Liver (tissue), 9 donors: ENCODE data around the gene ELOVL2. TPM values are rescaled to one million over a fixed set of nuclear protein-coding genes. Genes with fewer than 3 reads are reported as not detected.

ENCODE experiments used
- DNase-seq: peaks from one replicate; pipeline ENCODE4 v3.0.0-alpha.2; 2017; ENCODE audit warnings: low spot score
- H3K27ac ChIP-seq, 2 donors: one replicate each; pipeline ENCODE4 v1.7.0; 2013; ENCODE audit warnings: inconsistent platforms in 2 of 2, low read length in 2 of 2, control low read depth in 1 of 2, low read depth in 1 of 2, mild to moderate bottlenecking in 1 of 2
- H3K27me3 ChIP-seq, 4 donors: one replicate each; pipeline versions ENCODE4 v1.6.1 to v1.7.0; 2013; ENCODE audit warnings: low read length in 3 of 4, inconsistent platforms in 1 of 4, mild to moderate bottlenecking in 1 of 4, moderate library complexity in 1 of 4; ENCODE audit not compliant: control insufficient read depth in 4 of 4, insufficient read depth in 4 of 4
- H3K36me3 ChIP-seq, 4 donors: one replicate each; pipeline versions ENCODE4 v1.6.1 to v1.7.0; 2013; ENCODE audit warnings: low read length in 3 of 4, mild to moderate bottlenecking in 3 of 4, low read depth in 1 of 4, moderate library complexity in 1 of 4; ENCODE audit not compliant: control insufficient read depth in 4 of 4, insufficient read depth in 3 of 4
- H3K4me1 ChIP-seq, 4 donors: one replicate each; pipeline versions ENCODE4 v1.6.1 to v1.7.0; 2013; ENCODE audit warnings: low read length in 3 of 4, mild to moderate bottlenecking in 3 of 4, moderate library complexity in 1 of 4; ENCODE audit not compliant: control insufficient read depth in 4 of 4, insufficient read depth in 4 of 4
- H3K4me3 ChIP-seq, 3 donors: one replicate each; pipeline versions ENCODE4 v1.6.1 to v1.7.0; 2013; ENCODE audit warnings: low read length in 3 of 3, control low read depth in 1 of 3, low read depth in 1 of 3, mild to moderate bottlenecking in 1 of 3
- H3K9ac ChIP-seq, 2 donors: one replicate each; pipeline ENCODE4 v1.7.0; 2013; ENCODE audit warnings: low read length in 2 of 2, mild to moderate bottlenecking in 2 of 2, moderate library complexity in 2 of 2, control low read depth in 1 of 2, low read depth in 1 of 2
- H3K9me3 ChIP-seq, 4 donors: one replicate each; pipeline versions ENCODE4 v1.6.1 to v1.7.0; 2013; ENCODE audit warnings: low read length in 3 of 4; ENCODE audit not compliant: control insufficient read depth in 4 of 4
- ATF3 ChIP-seq: IDR thresholded peaks from 2 replicates; pipeline ENCODE4 v1.6.1; 2016; ENCODE audit warnings: antibody characterized with exemption
- CTCF ChIP-seq: fragments of 150-350 bp; IDR thresholded peaks from 2 replicates; pipeline ENCODE4 v1.5.1; 2017; ENCODE audit warnings: improper control_type of control experiment, low read depth, low read length; ENCODE audit not compliant: missing input control
- EGR1 ChIP-seq, 2 donors: IDR thresholded peaks; 2 replicates each; pipeline ENCODE4 v1.6.1; 2016 to 2018; ENCODE audit warnings: antibody characterized with exemption in 2 of 2, low read depth in 2 of 2
- FOXA1 ChIP-seq: IDR thresholded peaks from 2 replicates; pipeline ENCODE4 v1.6.1; 2016; ENCODE audit warnings: antibody characterized with exemption
- FOXA2 ChIP-seq: IDR thresholded peaks from 2 replicates; pipeline ENCODE4 v1.6.1; 2016; ENCODE audit warnings: antibody characterized with exemption
- GABPA ChIP-seq, 2 donors: IDR thresholded peaks in 1 of 2; conservative IDR thresholded peaks in 1 of 2; 2 replicates each; pipeline ENCODE4 v1.6.1; 2016; ENCODE audit warnings: antibody characterized with exemption in 2 of 2, mild to moderate bottlenecking in 1 of 2, moderate library complexity in 1 of 2
- HNF4A ChIP-seq, 2 donors: conservative IDR thresholded peaks; 2 replicates each; pipeline ENCODE4 v1.6.1; 2016; ENCODE audit warnings: antibody characterized with exemption in 2 of 2, mild to moderate bottlenecking in 2 of 2
- HNF4G ChIP-seq: IDR thresholded peaks from 2 replicates; pipeline ENCODE4 v1.6.1; 2016; ENCODE audit warnings: antibody characterized with exemption
- JUND ChIP-seq, 2 donors: IDR thresholded peaks; 2 replicates each; pipeline ENCODE4 v1.6.1; 2016; ENCODE audit warnings: antibody characterized with exemption in 2 of 2
- MAX ChIP-seq: IDR thresholded peaks from 2 replicates; pipeline ENCODE4 v1.6.1; 2016; ENCODE audit warnings: antibody characterized with exemption
- NR2F2 ChIP-seq: IDR thresholded peaks from 2 replicates; pipeline ENCODE4 v1.6.1; 2016; ENCODE audit warnings: antibody characterized with exemption
- RAD21 ChIP-seq, 2 donors: IDR thresholded peaks; 2 replicates each; pipeline ENCODE4 v1.6.1; 2016; ENCODE audit warnings: antibody characterized with exemption in 2 of 2, mild to moderate bottlenecking in 2 of 2
- REST ChIP-seq: IDR thresholded peaks from 2 replicates; pipeline ENCODE4 v1.6.1; 2016; ENCODE audit warnings: antibody characterized with exemption, mild to moderate bottlenecking
- RXRA ChIP-seq, 2 donors: IDR thresholded peaks; 2 replicates each; pipeline ENCODE4 v1.6.1; 2017 to 2018; ENCODE audit warnings: antibody characterized with exemption in 2 of 2, mild to moderate bottlenecking in 1 of 2
- SP1 ChIP-seq: IDR thresholded peaks from 2 replicates; pipeline ENCODE4 v1.6.1; 2018; ENCODE audit warnings: antibody characterized with exemption, mild to moderate bottlenecking
- TAF1 ChIP-seq: conservative IDR thresholded peaks from 2 replicates; pipeline ENCODE4 v1.6.1; 2016; ENCODE audit warnings: antibody characterized with exemption, mild to moderate bottlenecking
- YY1 ChIP-seq: IDR thresholded peaks from 2 replicates; pipeline ENCODE4 v1.6.1; 2016; ENCODE audit warnings: antibody characterized with exemption, mild to moderate bottlenecking
- ZBTB33 ChIP-seq: IDR thresholded peaks from 2 replicates; pipeline ENCODE4 v1.6.1; 2016; ENCODE audit warnings: antibody characterized with exemption
- WGBS: extraction: QIAGEN DNeasy Blood & Tissue Kit; methylation state at CpG from one replicate; pipeline ENCODE4 v1.1.7; 2013; 5-methylcytosine and 5-hydroxymethylcytosine counted together
- polyA plus RNA-seq, 2 donors: library from polyadenylated mRNA; stranded (reverse) in 1 of 2; unstranded in 1 of 2; fragments of 200-250 nt in 1 of 2; fragments of >200 nt in 1 of 2; fragmentation: Nextera tagmentation in 1 of 2; extraction: Ambion mirVana in 1 of 2; gene quantifications; one replicate each; pipeline versions ENCODE4 v1.2.1 to v1.2.3, GENCODE V29; 2013 to 2015
- total RNA-seq, 2 donors: library from RNA; depleted of rRNA; stranded (reverse); fragments of >200 nt; gene quantifications; one replicate each; pipeline ENCODE4 v1.2.3, GENCODE V29; 2014
- donor health status: healthy.
- donor health status: healthy.
- donor health status: healthy.
- donor health status: healthy.
- donor health status: healthy.

Gene ELOVL2
- total and polyA plus RNA-seq, 4 donors: 7.1 to 28.5 (median 22.1) TPM

- H3K4me3 ChIP-seq: no peak overlapping the region
- 74% methylated on average over 6 of the region's 6 CpGs for WGBS
- no peak for DNase-seq
- TF ChIP-seq REST: no peak
- TF ChIP-seq ATF3: no peak
- TF ChIP-seq CTCF: no peak
- no peak for TF ChIP-seq HNF4G
- no peak for TF ChIP-seq MAX
- TF ChIP-seq JUND (IDR thresholded peaks at IDR 0.05): no peak
- TF ChIP-seq SP1: no peak
- TF ChIP-seq HNF4A (conservative IDR thresholded peaks at IDR 0.05): no peak
- no peak for TF ChIP-seq GABPA (IDR thresholded peaks at IDR 0.05 in 1 of 2, conservative IDR thresholded peaks at IDR 0.05 in 1 of 2)
- no peak for TF ChIP-seq FOXA2
- no peak for TF ChIP-seq NR2F2
- no peak for TF ChIP-seq ZBTB33
- TF ChIP-seq RXRA (IDR thresholded peaks at IDR 0.05): no peak
- no peak for TF ChIP-seq EGR1 (IDR thresholded peaks at IDR 0.05; ENCODE audit: low read depth in 2 of 2)
- TF ChIP-seq FOXA1: no peak
- TF ChIP-seq TAF1: no peak
- TF ChIP-seq RAD21 (IDR thresholded peaks at IDR 0.05): no peak
- no peak for TF ChIP-seq YY1
- no peak overlapping the region for H3K9ac ChIP-seq
- H3K27me3 ChIP-seq: no peaks in the 10 kb centered on the region
- no peaks in the 10 kb centered on the region for H3K9me3 ChIP-seq
- H3K36me3 ChIP-seq: no peaks in the 10 kb centered on the region
- H3K27ac ChIP-seq: no peak overlapping the region
- H3K4me1 ChIP-seq: no peaks in the 10 kb centered on the region
Measured at GRCh38 chr6:10976571-10976970, 67.5 kb downstream of the ELOVL2 start.
